Central memory CD8-positive, alpha-beta T cell (primary cell): ENCODE data around the gene SH3GLB1.

ENCODE experiments used
- ATAC-seq: fragments of 150-1000 bp; cut with Tn5 transposase; replicated peaks from 2 replicates; pipeline ENCODE4 v1.10.0; 2022; ENCODE audit warnings: mild to moderate bottlenecking, moderate FRiP score, moderate number of reproducible peaks; ENCODE audit not compliant: poor library complexity, severe bottlenecking; ENCODE audit errors: extremely low read depth
- DNase-seq, 2 donors: peaks; one replicate each; pipeline ENCODE4 v3.0.0; 2021; ENCODE audit warnings: low spot score in 2 of 2
- H3K27ac Mint-ChIP-seq: one replicate; pipeline ENCODE4 v1.8.0; 2022; ENCODE audit warnings: low read depth, mild to moderate bottlenecking, moderate library complexity, mixed read lengths
- H3K27me3 Mint-ChIP-seq: one replicate; pipeline ENCODE4 v1.8.0; 2022; ENCODE audit warnings: mixed read lengths
- H3K36me3 Mint-ChIP-seq: one replicate; pipeline ENCODE4 v1.8.0; 2022; ENCODE audit warnings: mild to moderate bottlenecking, moderate library complexity, mixed read lengths; ENCODE audit not compliant: insufficient read depth
- H3K4me1 Mint-ChIP-seq: one replicate; pipeline ENCODE4 v1.8.0; 2022; ENCODE audit warnings: mixed read lengths
- H3K4me3 Mint-ChIP-seq: one replicate; pipeline ENCODE4 v1.8.0; 2022; ENCODE audit warnings: mild to moderate bottlenecking, moderate library complexity, mixed read lengths
- H3K9me3 Mint-ChIP-seq: one replicate; pipeline ENCODE4 v1.8.0; 2022; ENCODE audit warnings: mixed read lengths

Gene SH3GLB1

GRCh38 chr1:86765674-86766073 lies 61.3 kb downstream of the SH3GLB1 start:
- Mint-ChIP-seq H3K4me1 (no peaks in the 10 kb centered on the region), H3K27me3 (peaks cover 36% of the 10 kb centered on the region), H3K4me3 (no peak overlapping the region), H3K27ac (no peak overlapping the region), H3K36me3 (no peaks in the 10 kb centered on the region), H3K9me3 (no peaks in the 10 kb centered on the region)
- no peak for DNase-seq
- no peak for ATAC-seq

- Mint-ChIP-seq H3K36me3 (no peaks in the 10 kb centered on the region), H3K4me1 (no peaks in the 10 kb centered on the region), H3K9me3 (no peaks in the 10 kb centered on the region), H3K4me3 (no peak overlapping the region), H3K27ac (no peak overlapping the region), H3K27me3 (peaks cover 12% of the 10 kb centered on the region)
- no peak for ATAC-seq
- no peak for DNase-seq
These were observed 64.2 kb downstream of the SH3GLB1 start for GRCh38 chr1:86768554-86768953.

GRCh38 chr1:86769065-86769464 lies 64.7 kb downstream of the SH3GLB1 start:
- Mint-ChIP-seq H3K4me1 (peaks cover 4% of the 10 kb centered on the region), H3K4me3 (no peak overlapping the region), H3K9me3 (no peaks in the 10 kb centered on the region), H3K27ac (no peak overlapping the region), H3K27me3 (peaks cover 12% of the 10 kb centered on the region), H3K36me3 (no peaks in the 10 kb centered on the region)
- ATAC-seq = no peak
- DNase-seq = no peak

GRCh38 chr1:86773341-86774288 lies 69.2 kb downstream of the SH3GLB1 start:
- no peaks in the 10 kb centered on the region for H3K9me3 Mint-ChIP-seq
- no peak overlapping the region for H3K27ac Mint-ChIP-seq
- DNase-seq = no peak
- no peak overlapping the region for H3K4me3 Mint-ChIP-seq
- H3K27me3 Mint-ChIP-seq = no peaks in the 10 kb centered on the region
- peaks cover 7% of the 10 kb centered on the region for H3K4me1 Mint-ChIP-seq
- ATAC-seq = no peak
- H3K36me3 Mint-ChIP-seq = no peaks in the 10 kb centered on the region

GRCh38 chr1:86774305-86775295 lies 70.2 kb downstream of the SH3GLB1 start:
- DNase-seq = no peak
- no peak overlapping the region for H3K4me3 Mint-ChIP-seq
- no peak overlapping the region for H3K27ac Mint-ChIP-seq
- peak; percentile 46 for ATAC-seq
- H3K36me3 Mint-ChIP-seq = no peaks in the 10 kb centered on the region
- H3K4me1 Mint-ChIP-seq = peaks cover 7% of the 10 kb centered on the region
- no peaks in the 10 kb centered on the region for H3K27me3 Mint-ChIP-seq
- no peaks in the 10 kb centered on the region for H3K9me3 Mint-ChIP-seq

- Mint-ChIP-seq H3K9me3 (no peaks in the 10 kb centered on the region), H3K4me3 (no peak overlapping the region), H3K4me1 (peaks cover 7% of the 10 kb centered on the region), H3K36me3 (no peaks in the 10 kb centered on the region), H3K27ac (no peak overlapping the region), H3K27me3 (no peaks in the 10 kb centered on the region)
- DNase-seq (no peak), ATAC-seq (no peak)
These were observed 71.0 kb downstream of the SH3GLB1 start for GRCh38 chr1:86775395-86775794.

GRCh38 chr1:86776108-86776507 lies 71.7 kb downstream of the SH3GLB1 start:
- H3K36me3 Mint-ChIP-seq = no peaks in the 10 kb centered on the region
- no peak for ATAC-seq
- no peak overlapping the region for H3K27ac Mint-ChIP-seq
- no peaks in the 10 kb centered on the region for H3K27me3 Mint-ChIP-seq
- no peak overlapping the region for H3K4me3 Mint-ChIP-seq
- no peak for DNase-seq
- peaks cover 7% of the 10 kb centered on the region for H3K4me1 Mint-ChIP-seq
- H3K9me3 Mint-ChIP-seq = no peaks in the 10 kb centered on the region

GRCh38 chr1:86778569-86779239 lies 74.3 kb downstream of the SH3GLB1 start:
- DNase-seq = no peak
- Mint-ChIP-seq H3K27me3 (no peaks in the 10 kb centered on the region), H3K9me3 (no peaks in the 10 kb centered on the region), H3K27ac (no peak overlapping the region), H3K4me3 (no peak overlapping the region), H3K4me1 (peaks cover 7% of the 10 kb centered on the region), H3K36me3 (no peaks in the 10 kb centered on the region)
- ATAC-seq = no peak

GRCh38 chr1:86779308-86780191 lies 75.2 kb downstream of the SH3GLB1 start:
- ATAC-seq = no peak

GRCh38 chr1:86782482-86782881 lies 78.1 kb downstream of the SH3GLB1 start:
- no peak for DNase-seq
- no peaks in the 10 kb centered on the region for H3K36me3 Mint-ChIP-seq
- H3K4me3 Mint-ChIP-seq = no peak overlapping the region

More at GRCh38 chr1:86779308-86780191, 75.2 kb downstream of the SH3GLB1 start:
- H3K9me3 Mint-ChIP-seq = no peaks in the 10 kb centered on the region
- no peaks in the 10 kb centered on the region for H3K36me3 Mint-ChIP-seq
- H3K27me3 Mint-ChIP-seq = no peaks in the 10 kb centered on the region
- H3K4me3 Mint-ChIP-seq = no peak overlapping the region
- no peaks in the 10 kb centered on the region for H3K4me1 Mint-ChIP-seq
- no peak for DNase-seq
- H3K27ac Mint-ChIP-seq = no peak overlapping the region

GRCh38 chr1:86787621-86788020 lies 83.2 kb downstream of the SH3GLB1 start:
- no peak for ATAC-seq
- no peak overlapping the region for H3K27ac Mint-ChIP-seq
- H3K9me3 Mint-ChIP-seq = no peaks in the 10 kb centered on the region
- H3K4me3 Mint-ChIP-seq = no peak overlapping the region
- no peaks in the 10 kb centered on the region for H3K27me3 Mint-ChIP-seq
- no peaks in the 10 kb centered on the region for H3K4me1 Mint-ChIP-seq
- DNase-seq = no peak
- no peaks in the 10 kb centered on the region for H3K36me3 Mint-ChIP-seq

More at GRCh38 chr1:86782482-86782881, 78.1 kb downstream of the SH3GLB1 start:
- no peaks in the 10 kb centered on the region for H3K4me1 Mint-ChIP-seq
- no peak overlapping the region for H3K27ac Mint-ChIP-seq
- no peak for ATAC-seq
- H3K27me3 Mint-ChIP-seq = no peaks in the 10 kb centered on the region
- no peaks in the 10 kb centered on the region for H3K9me3 Mint-ChIP-seq
